GM13976 (cell line): ENCODE results near the gene SLC38A6.
A peak's percentile ranks its signal among the peaks of the same experiment; 100 is the strongest.

Experiments
- DNase-seq: peaks from one replicate; pipeline ENCODE4 v3.0.0; 2012; ENCODE audit warnings: low spot score
- in situ Hi-C: fragments of 300-500 bp; cut with MboI; formaldehyde crosslinking; loops from one replicate; pipeline ENCODE4 v1.12.0; 2022; ENCODE audit warnings: low sequenced_read_pairs, mixed read lengths, inconsistent platforms; ENCODE audit not compliant: unreplicated experiment
- TF ChIP-seq, protein P1 (sequence below): IDR thresholded peaks from 2 replicates; pipeline ENCODE4 v1.5.1; 2012; ENCODE audit warnings: borderline replicate concordance, mild to moderate bottlenecking; ENCODE audit not compliant: insufficient read depth; ENCODE audit errors: extremely low read depth, missing control alignments, control extremely low read depth

Gene SLC38A6

DNA sequence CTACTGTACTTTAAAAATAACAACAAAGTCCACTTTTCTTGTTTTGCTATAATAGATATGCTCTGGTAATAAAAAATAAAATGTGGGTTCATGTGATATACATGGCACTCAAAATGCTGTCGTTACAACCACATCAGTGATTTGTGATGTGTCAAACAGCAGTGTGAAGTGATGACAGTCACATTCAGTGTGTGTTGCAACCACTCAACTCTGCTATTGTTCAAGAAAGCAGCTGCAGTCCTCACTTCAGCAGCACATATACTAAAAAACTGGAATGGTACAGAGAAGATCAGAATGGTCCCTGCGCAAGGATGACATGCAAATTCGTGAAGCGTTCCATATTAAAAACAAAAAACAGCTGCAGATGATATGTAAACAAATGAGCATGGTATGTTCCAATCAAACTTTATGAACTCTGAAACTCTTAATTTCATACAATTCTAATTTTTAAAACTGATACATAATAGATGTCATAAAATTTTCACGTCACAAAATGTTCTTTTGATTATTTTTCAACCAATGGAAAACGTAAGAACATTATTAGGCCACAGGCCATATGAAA lies 6.9 kb upstream of the SLC38A6 start:
- TF ChIP-seq, protein P1, sequence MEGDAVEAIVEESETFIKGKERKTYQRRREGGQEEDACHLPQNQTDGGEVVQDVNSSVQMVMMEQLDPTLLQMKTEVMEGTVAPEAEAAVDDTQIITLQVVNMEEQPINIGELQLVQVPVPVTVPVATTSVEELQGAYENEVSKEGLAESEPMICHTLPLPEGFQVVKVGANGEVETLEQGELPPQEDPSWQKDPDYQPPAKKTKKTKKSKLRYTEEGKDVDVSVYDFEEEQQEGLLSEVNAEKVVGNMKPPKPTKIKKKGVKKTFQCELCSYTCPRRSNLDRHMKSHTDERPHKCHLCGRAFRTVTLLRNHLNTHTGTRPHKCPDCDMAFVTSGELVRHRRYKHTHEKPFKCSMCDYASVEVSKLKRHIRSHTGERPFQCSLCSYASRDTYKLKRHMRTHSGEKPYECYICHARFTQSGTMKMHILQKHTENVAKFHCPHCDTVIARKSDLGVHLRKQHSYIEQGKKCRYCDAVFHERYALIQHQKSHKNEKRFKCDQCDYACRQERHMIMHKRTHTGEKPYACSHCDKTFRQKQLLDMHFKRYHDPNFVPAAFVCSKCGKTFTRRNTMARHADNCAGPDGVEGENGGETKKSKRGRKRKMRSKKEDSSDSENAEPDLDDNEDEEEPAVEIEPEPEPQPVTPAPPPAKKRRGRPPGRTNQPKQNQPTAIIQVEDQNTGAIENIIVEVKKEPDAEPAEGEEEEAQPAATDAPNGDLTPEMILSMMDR = no peak
- in situ Hi-C loops = no loop called here
- DNase-seq = no peak

DNA sequence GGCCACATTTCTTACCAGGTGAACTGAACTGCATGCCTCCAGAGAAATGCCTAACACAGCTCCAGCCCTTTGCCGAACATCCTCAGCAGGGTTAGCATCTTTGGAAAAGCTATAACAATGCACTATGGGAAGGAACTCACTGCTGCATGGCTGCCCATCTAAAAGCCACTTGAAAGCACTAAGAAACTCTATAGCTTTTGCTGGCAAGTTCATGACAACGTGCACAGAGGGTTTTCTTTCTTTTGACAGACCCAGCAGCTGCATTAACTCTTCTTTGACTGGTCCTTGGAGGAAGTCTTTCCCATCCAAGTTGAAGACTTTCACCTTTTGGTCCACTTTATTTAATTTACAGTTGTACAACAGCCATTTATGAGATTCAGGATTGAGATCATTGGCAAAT lies 5.5 kb upstream of the SLC38A6 start:
- TF ChIP-seq, protein P1 = no peak
- in situ Hi-C loops = no loop called here
- no peak for DNase-seq

GRCh38 chr14:60977847-60978246 lies 3.2 kb upstream of the SLC38A6 start:
- no peak for DNase-seq
- TF ChIP-seq, protein P1 = no peak
- in situ Hi-C loops = no loop called here

GRCh38 chr14:60981633-60982455 lies 799 bp downstream of the SLC38A6 start:
- in situ Hi-C loops = no loop called here
- DNase-seq = peak; percentile 12
- TF ChIP-seq, protein P1 = no peak

GRCh38 chr14:60984196-60984595 lies 3.2 kb downstream of the SLC38A6 start:
- in situ Hi-C loops = no loop called here
- TF ChIP-seq, protein P1 = no peak
- no peak for DNase-seq

- TF ChIP-seq, protein P1 = no peak
- no peak for DNase-seq
- in situ Hi-C loops = no loop called here
Measured at GRCh38 chr14:60986500-60986899, 5.5 kb downstream of the SLC38A6 start.
